GM21619 (cell line): ENCODE data around the gene TMEM163.
"Not testable (repeated sequence)": the region's sequence is repeated elsewhere in the genome, so short reads cannot be mapped to it uniquely, and the experiment has no call there.

ENCODE experiments used
- ATAC-seq: cut with Tn5 transposase; IDR thresholded peaks from one replicate; pipeline ENCODE4 v1.9.1; 2021; ENCODE audit not compliant: unreplicated experiment

TMEM163 gene

GRCh38 chr2:134623796-134624195 is 95.0 kb downstream of the TMEM163 start:
- ATAC-seq: peak; percentile 96

GRCh38 chr2:134623046-134623445 is 95.8 kb downstream of the TMEM163 start:
- no peak for ATAC-seq

GRCh38 chr2:134621939-134622705 is 96.7 kb downstream of the TMEM163 start:
- no peak for ATAC-seq

- no peak for ATAC-seq
Measured at GRCh38 chr2:134619250-134619649, 99.5 kb downstream of the TMEM163 start.

- not testable (repeated sequence) for ATAC-seq
Measured at GRCh38 chr2:134615480-134615879, 103.3 kb downstream of the TMEM163 start.

GRCh38 chr2:134611316-134611715 is 107.5 kb downstream of the TMEM163 start:
- ATAC-seq: no peak

GRCh38 chr2:134610871-134611270 is 107.9 kb downstream of the TMEM163 start:
- ATAC-seq: no peak

GRCh38 chr2:134609924-134610513 is 108.8 kb downstream of the TMEM163 start:
- no peak for ATAC-seq

GRCh38 chr2:134603966-134604365 is 114.8 kb downstream of the TMEM163 start:
- ATAC-seq: no peak

- ATAC-seq: no peak
Measured at GRCh38 chr2:134602666-134603065, 116.1 kb downstream of the TMEM163 start.

- ATAC-seq: no peak
Measured at GRCh38 chr2:134601264-134601663, 117.5 kb downstream of the TMEM163 start.

- ATAC-seq: no peak
Measured at GRCh38 chr2:134600208-134600607, 118.6 kb downstream of the TMEM163 start.

GRCh38 chr2:134599236-134599635 is 119.6 kb downstream of the TMEM163 start:
- ATAC-seq: no peak

- no peak for ATAC-seq
Measured at GRCh38 chr2:134594399-134594798, 124.4 kb downstream of the TMEM163 start.

- no peak for ATAC-seq
Measured at GRCh38 chr2:134593519-134593918, 125.3 kb downstream of the TMEM163 start.

GRCh38 chr2:134592377-134592776 is 126.4 kb downstream of the TMEM163 start:
- no peak for ATAC-seq

- ATAC-seq: no peak
Measured at GRCh38 chr2:134591526-134591925, 127.3 kb downstream of the TMEM163 start.

- ATAC-seq: no peak
Measured at GRCh38 chr2:134590679-134591078, 128.1 kb downstream of the TMEM163 start.

- ATAC-seq: not testable (repeated sequence)
Measured at GRCh38 chr2:134589171-134590083, 129.4 kb downstream of the TMEM163 start.

- no peak for ATAC-seq
Measured at GRCh38 chr2:134588556-134588955, 130.2 kb downstream of the TMEM163 start.

GRCh38 chr2:134586326-134586965 is 132.4 kb downstream of the TMEM163 start:
- ATAC-seq: no peak
